HFF-Myc (cell line): ENCODE measurements around the gene FRMPD2.

Experiments
- DNase-seq: peaks from one replicate; pipeline ENCODE4 v3.0.0-alpha.2; 2011; ENCODE audit warnings: low read depth; ENCODE audit errors: extremely low read depth
- H3K4me3 ChIP-seq: replicated peaks from 2 replicates; pipeline ENCODE4 v1.5.1; 2011; ENCODE audit warnings: low read depth, mild to moderate bottlenecking, control low read depth, low read length
- CTCF ChIP-seq: IDR thresholded peaks from 2 replicates; pipeline ENCODE4 v1.5.1; 2012; ENCODE audit warnings: mild to moderate bottlenecking, low read depth, low read length, control low read depth; ENCODE audit errors: missing control alignments

Gene FRMPD2

GRCh38 chr10:48300556-48300955 is 26.1 kb upstream of the FRMPD2 start:
- TF ChIP-seq CTCF: no peak
- no peak for DNase-seq
- H3K4me3 ChIP-seq: no peak overlapping the region

- no peak for DNase-seq
- no peak for TF ChIP-seq CTCF
- no peak overlapping the region for H3K4me3 ChIP-seq
Measured at GRCh38 chr10:48299692-48300091, 25.2 kb upstream of the FRMPD2 start.

- no peak for TF ChIP-seq CTCF
- DNase-seq: no peak
- no peak overlapping the region for H3K4me3 ChIP-seq
Measured at GRCh38 chr10:48299066-48299465, 24.6 kb upstream of the FRMPD2 start.

GRCh38 chr10:48296576-48297098 is 22.1 kb upstream of the FRMPD2 start:
- DNase-seq: no peak
- TF ChIP-seq CTCF: no peak
- no peak overlapping the region for H3K4me3 ChIP-seq

GRCh38 chr10:48294431-48294830 is 19.9 kb upstream of the FRMPD2 start:
- DNase-seq: no peak
- no peak overlapping the region for H3K4me3 ChIP-seq
- no peak for TF ChIP-seq CTCF

GRCh38 chr10:48292616-48293015 is 18.1 kb upstream of the FRMPD2 start:
- H3K4me3 ChIP-seq: no peak overlapping the region
- no peak for DNase-seq
- TF ChIP-seq CTCF: no peak

- TF ChIP-seq CTCF: no peak
- H3K4me3 ChIP-seq: no peak overlapping the region
- DNase-seq: no peak
Measured at GRCh38 chr10:48291190-48291589, 16.7 kb upstream of the FRMPD2 start.
